Measurements from ENCODE around the gene CYP4B1. TPM values are rescaled to one million over a fixed set of nuclear protein-coding genes. Genes with fewer than 3 reads are reported as not detected.

Gene CYP4B1
- total RNA-seq, 1 experiment from 2014 or later, result 3.5 TPM

- Histone ChIP-seq H4K20me1 (ENCODE audit: insufficient read depth) (no peaks in the 10 kb centered on the region), H3K9me2 (ENCODE audit: insufficient read depth) (no peaks in the 10 kb centered on the region), H3K4me2 (no peak overlapping the region), H3K36me3 (ENCODE audit: low read depth) (no peaks in the 10 kb centered on the region), H3F3A (ENCODE audit: insufficient read depth, low read depth) (peaks cover 19% of the 10 kb centered on the region), H3K9me3 (ENCODE audit: insufficient read depth, low read depth) (no peaks in the 10 kb centered on the region), H3K4me3 (no peak overlapping the region), H3K79me2 (ENCODE audit: low read depth) (no peaks in the 10 kb centered on the region), H2AFZ (no peak overlapping the region), H3K4me1 (replicated peaks; ENCODE audit: insufficient read depth) (peaks cover 31% of the 10 kb centered on the region), H3K27me3 (ENCODE audit: insufficient read depth, low read depth) (no peaks in the 10 kb centered on the region), H3K27ac (no peak overlapping the region)
- TF ChIP-seq, protein P1, sequence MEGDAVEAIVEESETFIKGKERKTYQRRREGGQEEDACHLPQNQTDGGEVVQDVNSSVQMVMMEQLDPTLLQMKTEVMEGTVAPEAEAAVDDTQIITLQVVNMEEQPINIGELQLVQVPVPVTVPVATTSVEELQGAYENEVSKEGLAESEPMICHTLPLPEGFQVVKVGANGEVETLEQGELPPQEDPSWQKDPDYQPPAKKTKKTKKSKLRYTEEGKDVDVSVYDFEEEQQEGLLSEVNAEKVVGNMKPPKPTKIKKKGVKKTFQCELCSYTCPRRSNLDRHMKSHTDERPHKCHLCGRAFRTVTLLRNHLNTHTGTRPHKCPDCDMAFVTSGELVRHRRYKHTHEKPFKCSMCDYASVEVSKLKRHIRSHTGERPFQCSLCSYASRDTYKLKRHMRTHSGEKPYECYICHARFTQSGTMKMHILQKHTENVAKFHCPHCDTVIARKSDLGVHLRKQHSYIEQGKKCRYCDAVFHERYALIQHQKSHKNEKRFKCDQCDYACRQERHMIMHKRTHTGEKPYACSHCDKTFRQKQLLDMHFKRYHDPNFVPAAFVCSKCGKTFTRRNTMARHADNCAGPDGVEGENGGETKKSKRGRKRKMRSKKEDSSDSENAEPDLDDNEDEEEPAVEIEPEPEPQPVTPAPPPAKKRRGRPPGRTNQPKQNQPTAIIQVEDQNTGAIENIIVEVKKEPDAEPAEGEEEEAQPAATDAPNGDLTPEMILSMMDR (conservative IDR thresholded peaks at IDR 0.05), result no peak
- CTCF ChIA-PET, result no interaction called here
- POLR2A ChIA-PET (ENCODE audit: unreplicated experiment), result no interaction called here
- intact Hi-C loops (cut with micrococcal nuclease; ENCODE audit: unreplicated experiment), result loop anchor here (5.0 kb wide), 2 partner anchors 62 to 188 kb away; no protein-coding TSS in a partner anchor
- BruUV-seq (replicated peaks), result no TSS peak
- DNase-seq, result no peak
These were observed 1.9 kb downstream of the CYP4B1 start for GRCh38 chr1:46800742-46801141.

GRCh38 chr1:46801323-46802055 is 2.6 kb downstream of the CYP4B1 start:
- no peaks in the 10 kb centered on the region for H4K20me1 ChIP-seq (ENCODE audit: insufficient read depth)
- H3K9me2 ChIP-seq (ENCODE audit: insufficient read depth), result no peaks in the 10 kb centered on the region
- POLR2A ChIA-PET (ENCODE audit: unreplicated experiment), result no interaction called here
- H3K4me1 ChIP-seq (replicated peaks; ENCODE audit: insufficient read depth), result peaks cover 38% of the 10 kb centered on the region
- no peaks in the 10 kb centered on the region for H3K9me3 ChIP-seq (ENCODE audit: insufficient read depth, low read depth)
- H3F3A ChIP-seq (ENCODE audit: insufficient read depth, low read depth), result peaks cover 19% of the 10 kb centered on the region
- no peaks in the 10 kb centered on the region for H3K79me2 ChIP-seq (ENCODE audit: low read depth)
- intact Hi-C loops (cut with micrococcal nuclease; ENCODE audit: unreplicated experiment), result loop anchor here (5.0 kb wide), 2 partner anchors 61 to 189 kb away; no protein-coding TSS in a partner anchor
- CTCF ChIA-PET, result no interaction called here
- TF ChIP-seq EZH2 (IDR thresholded peaks at IDR 0.05; ENCODE audit: low read depth), result no peak
- H3K27me3 ChIP-seq (ENCODE audit: insufficient read depth, low read depth), result no peaks in the 10 kb centered on the region
- DNase-seq, result no peak
- BruUV-seq (replicated peaks), result no TSS peak
- H3K4me2 ChIP-seq, result no peak overlapping the region
- H3K27ac ChIP-seq, result no peak overlapping the region
- H2AFZ ChIP-seq, result no peak overlapping the region
- H3K4me3 ChIP-seq, result no peak overlapping the region
- no peaks in the 10 kb centered on the region for H3K36me3 ChIP-seq (ENCODE audit: low read depth)

DNA sequence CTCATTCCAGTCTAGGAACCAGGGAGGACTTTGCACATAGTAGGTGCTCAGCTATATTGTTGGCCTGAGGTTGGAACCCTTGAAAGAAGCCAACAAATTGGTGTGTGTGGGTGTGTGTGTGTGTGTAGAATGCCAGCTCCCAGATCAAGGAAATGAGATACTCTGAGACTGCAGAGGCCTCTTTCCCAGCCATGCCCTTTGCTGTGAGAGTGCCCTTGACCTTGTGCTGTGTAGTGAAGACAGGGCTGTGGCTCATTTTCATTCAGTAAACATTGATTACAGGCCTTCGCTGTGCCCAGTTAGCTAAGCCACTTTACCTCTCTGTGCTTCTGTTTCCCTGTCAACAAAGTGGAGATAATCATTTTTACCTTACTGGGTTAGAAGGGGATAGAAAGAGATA is 3.2 kb downstream of the CYP4B1 start:
- H3K27me3 ChIP-seq (ENCODE audit: insufficient read depth, low read depth), result no peaks in the 10 kb centered on the region
- H4K20me1 ChIP-seq (ENCODE audit: insufficient read depth), result no peaks in the 10 kb centered on the region
- no peaks in the 10 kb centered on the region for H3K9me3 ChIP-seq (ENCODE audit: insufficient read depth, low read depth)
- no peaks in the 10 kb centered on the region for H3K36me3 ChIP-seq (ENCODE audit: low read depth)
- no peaks in the 10 kb centered on the region for H3K79me2 ChIP-seq (ENCODE audit: low read depth)
- H3F3A ChIP-seq (ENCODE audit: insufficient read depth, low read depth), result peaks cover 20% of the 10 kb centered on the region
- intact Hi-C loops (cut with micrococcal nuclease; ENCODE audit: unreplicated experiment), result loop anchor here (5.0 kb wide), 2 partner anchors 60 to 190 kb away; no protein-coding TSS in a partner anchor
- no peak overlapping the region for H2AFZ ChIP-seq
- BruUV-seq (replicated peaks), result no TSS peak
- POLR2A ChIA-PET (ENCODE audit: unreplicated experiment), result no interaction called here
- no peak for TF ChIP-seq EZH2 (IDR thresholded peaks at IDR 0.05; ENCODE audit: low read depth)
- TF ChIP-seq, protein P1 (conservative IDR thresholded peaks at IDR 0.05), result no peak
- H3K4me1 ChIP-seq (replicated peaks; ENCODE audit: insufficient read depth), result peaks cover 44% of the 10 kb centered on the region
- H3K4me2 ChIP-seq, result no peak overlapping the region
- no peak overlapping the region for H3K27ac ChIP-seq
- no peak overlapping the region for H3K4me3 ChIP-seq
- CTCF ChIA-PET, result no interaction called here
- no peaks in the 10 kb centered on the region for H3K9me2 ChIP-seq (ENCODE audit: insufficient read depth)
- DNase-seq, result no peak

All from PC-9 (cell line).